ENCODE data around the gene SLC35A4. TPM values are rescaled to one million over a fixed set of nuclear protein-coding genes. Genes with fewer than 3 reads are reported as not detected.

SLC35A4 gene
- total RNA-seq, 1 experiment from 2014 or later, result 91.3 TPM

GRCh38 chr5:140555747-140556312 lies 8.8 kb upstream of the SLC35A4 start:
- peak overlapping the region; percentile 79 for H3K4me3 ChIP-seq (ENCODE audit: low read depth, low read length)
- TF ChIP-seq CTCF (IDR thresholded peaks at IDR 0.05; ENCODE audit: insufficient read depth in 1 of 2, low read depth in 1 of 2, low read length in 1 of 2, severe bottlenecking in 1 of 2, unreplicated experiment in 1 of 2), result no peak
- Mint-ChIP-seq H3K9me3 (ENCODE audit: unreplicated experiment) (no peaks in the 10 kb centered on the region), H3K4me1 (ENCODE audit: low read depth, unreplicated experiment) (peaks cover 35% of the 10 kb centered on the region), H3K27ac (ENCODE audit: unreplicated experiment) (peak overlapping the region; percentile 91), H3K27me3 (ENCODE audit: insufficient read depth, unreplicated experiment) (no peaks in the 10 kb centered on the region), H3K4me3 (ENCODE audit: unreplicated experiment) (peak overlapping the region; percentile 87), H3K36me3 (ENCODE audit: insufficient read depth, unreplicated experiment) (peaks cover 69% of the 10 kb centered on the region)
- DNase-seq, result no peak
- no peaks in the 10 kb centered on the region; the same call in none of the 2 replicates for H3K36me3 ChIP-seq (ENCODE audit: control insufficient read depth, insufficient read depth, low read length)
- intact Hi-C loops (cut with micrococcal nuclease; ENCODE audit: unreplicated experiment), result loop anchor here (5.0 kb wide), 1 partner anchor 154 kb away; the partner anchor contains the start of gene ANKHD1
- H3K27me3 ChIP-seq (replicated peaks; ENCODE audit: control insufficient read depth, insufficient read depth, low read length), result no peaks in the 10 kb centered on the region
- H3K9me3 ChIP-seq, result no peaks in the 10 kb centered on the region
- H3K4me1 ChIP-seq, result peaks cover 14% of the 10 kb centered on the region; the same call in 1 of the 2 replicates
- POLR2A ChIA-PET, result interaction anchor here (0.6 kb wide), 1 partner anchor 91 kb away, joined by 3 read pairs; the partner anchor contains the start of gene NDUFA2
- CTCF ChIA-PET, result no interaction called here
- BruUV-seq (replicated peaks), result no TSS peak

GRCh38 chr5:140556438-140556837 lies 8.2 kb upstream of the SLC35A4 start:
- H3K27me3 ChIP-seq (replicated peaks; ENCODE audit: control insufficient read depth, insufficient read depth, low read length), result no peaks in the 10 kb centered on the region
- DNase-seq, result no peak
- H3K4me3 Mint-ChIP-seq (ENCODE audit: unreplicated experiment), result peak overlapping the region; percentile 87
- peak overlapping the region; percentile 91 for H3K27ac Mint-ChIP-seq (ENCODE audit: unreplicated experiment)
- H3K4me1 ChIP-seq, result peaks cover 14% of the 10 kb centered on the region; the same call in 1 of the 2 replicates
- H3K4me3 ChIP-seq (ENCODE audit: low read depth, low read length), result peak overlapping the region; percentile 79
- POLR2A ChIA-PET, result interaction anchor here (0.6 to 1.6 kb wide), 2 partner anchors 9 to 91 kb away, joined by 3 to 29 read pairs; partner anchors contain the start of genes EIF4EBP3 and NDUFA2
- peaks cover 35% of the 10 kb centered on the region for H3K4me1 Mint-ChIP-seq (ENCODE audit: low read depth, unreplicated experiment)
- TF ChIP-seq CTCF (IDR thresholded peaks at IDR 0.05; ENCODE audit: insufficient read depth in 1 of 2, low read depth in 1 of 2, low read length in 1 of 2, severe bottlenecking in 1 of 2, unreplicated experiment in 1 of 2), result no peak
- CTCF ChIA-PET, result no interaction called here
- intact Hi-C loops (cut with micrococcal nuclease; ENCODE audit: unreplicated experiment), result loop anchor here (5.0 kb wide), 1 partner anchor 154 kb away; the partner anchor contains the start of gene ANKHD1
- no peaks in the 10 kb centered on the region for H3K9me3 ChIP-seq
- H3K27me3 Mint-ChIP-seq (ENCODE audit: insufficient read depth, unreplicated experiment), result no peaks in the 10 kb centered on the region
- H3K9me3 Mint-ChIP-seq (ENCODE audit: unreplicated experiment), result no peaks in the 10 kb centered on the region
- peaks cover 63% of the 10 kb centered on the region for H3K36me3 Mint-ChIP-seq (ENCODE audit: insufficient read depth, unreplicated experiment)
- TSS peak; percentile 65 for BruUV-seq (replicated peaks)
- H3K36me3 ChIP-seq (ENCODE audit: control insufficient read depth, insufficient read depth, low read length), result no peaks in the 10 kb centered on the region; the same call in none of the 2 replicates

- peak; percentile 93 to 94 for DNase-seq
- POLR2A ChIA-PET, result interaction anchor here (0.5 to 1.6 kb wide), 12 partner anchors 10 to 179 kb away, joined by 3 to 29 read pairs (median 4); partner anchors contain the start of genes CD14, EIF4EBP3, HARS1 and HARS2
- H3K4me3 ChIP-seq (ENCODE audit: low read depth, low read length), result peak within 1 kb of the TSS; percentile 79
- no TSS peak for BruUV-seq (replicated peaks)
- H3K9me3 ChIP-seq, result no peaks in the 10 kb centered on the region
- H3K27ac Mint-ChIP-seq (ENCODE audit: unreplicated experiment), result peak within 1 kb of the TSS; percentile 91
- TF ChIP-seq CTCF (IDR thresholded peaks at IDR 0.05; ENCODE audit: insufficient read depth in 1 of 2, low read depth in 1 of 2, low read length in 1 of 2, severe bottlenecking in 1 of 2, unreplicated experiment in 1 of 2), result peak in 1 of 2 experiments; percentile 1
- H3K36me3 ChIP-seq (ENCODE audit: control insufficient read depth, insufficient read depth, low read length), result no peaks in the 10 kb centered on the region; the same call in 1 of the 2 replicates
- H3K27me3 ChIP-seq (replicated peaks; ENCODE audit: control insufficient read depth, insufficient read depth, low read length), result no peaks in the 10 kb centered on the region
- H3K36me3 Mint-ChIP-seq (ENCODE audit: insufficient read depth, unreplicated experiment), result peaks cover 56% of the 10 kb centered on the region
- H3K9me3 Mint-ChIP-seq (ENCODE audit: unreplicated experiment), result no peaks in the 10 kb centered on the region
- H3K27me3 Mint-ChIP-seq (ENCODE audit: insufficient read depth, unreplicated experiment), result no peaks in the 10 kb centered on the region
- peaks cover 35% of the 10 kb centered on the region for H3K4me1 Mint-ChIP-seq (ENCODE audit: low read depth, unreplicated experiment)
- H3K4me1 ChIP-seq, result peaks cover 14% of the 10 kb centered on the region; the same call in 1 of the 2 replicates
- intact Hi-C loops (cut with micrococcal nuclease; ENCODE audit: unreplicated experiment), result loop anchor here (1.0 to 5.0 kb wide), 4 partner anchors 10 to 155 kb away; partner anchors contain the start of genes ANKHD1, EIF4EBP3, IK and NDUFA2
- peak within 1 kb of the TSS; percentile 87 for H3K4me3 Mint-ChIP-seq (ENCODE audit: unreplicated experiment)
- CTCF ChIA-PET, result interaction anchor here (0.9 to 1.3 kb wide), 3 partner anchors 10 to 1007 kb away, joined by 3 to 10 read pairs (median 4); partner anchors contain the start of gene EIF4EBP3
These were observed 7.4 kb upstream of the SLC35A4 start, which contains the start of gene SRA1 for GRCh38 chr5:140557136-140557805. SRA1 (minus strand) TSS chr5:140557473; CDS start chr5:140557452, 21 bp downstream.
